Right lobe of liver (tissue), 6 donors: ENCODE measurements around the gene TNIK. TPM values are rescaled to one million over a fixed set of nuclear protein-coding genes. Genes with fewer than 3 reads are reported as not detected.

Experiments used
- ATAC-seq, 4 donors: fragments of 200-7000 bp; cut with Tn5 transposase; one replicate each; pipeline ENCODE4 v1.9.1; 2020; ENCODE audit warnings: mild to moderate bottlenecking in 4 of 4, moderate library complexity in 4 of 4
- DNase-seq, 3 donors: peaks; one replicate each; pipeline ENCODE4 v3.0.0-alpha.2; 2020
- H3K27ac ChIP-seq, 3 donors: fragments of 200-600 bp; one replicate each; pipeline ENCODE4 v1.8.0; 2022
- H3K27me3 ChIP-seq, 2 donors: fragments of 200-600 bp; one replicate each; pipeline ENCODE4 v1.8.0; 2022
- H3K36me3 ChIP-seq, 4 donors: fragments of 200-600 bp; sonication (generic) in 1 of 4; one replicate each; pipeline versions ENCODE4 v1.5.1 to v1.8.0; 2017 to 2022; ENCODE audit warnings: control low read depth in 1 of 4
- H3K4me1 ChIP-seq, 4 donors: fragments of 200-600 bp; sonication (generic) in 1 of 4; one replicate each; pipeline versions ENCODE4 v1.5.1 to v1.8.0; 2017 to 2022; ENCODE audit warnings: control low read depth in 1 of 4
- H3K4me3 ChIP-seq, 3 donors: fragments of 200-600 bp; one replicate each; pipeline ENCODE4 v1.8.0; 2022
- H3K9me3 ChIP-seq, 4 donors: fragments of 200-600 bp; sonication (generic) in 1 of 4; one replicate each; pipeline versions ENCODE4 v1.5.1 to v1.8.0; 2017 to 2022; ENCODE audit warnings: control low read depth in 1 of 4
- POLR2A ChIP-seq: fragments of 450-650 bp; IDR thresholded peaks from one replicate; pipeline ENCODE4 v1.6.1; 2017; ENCODE audit warnings: antibody characterized with exemption, mild to moderate bottlenecking
- WGBS: methylation state at CpG from one replicate; pipeline ENCODE4 v1.1.6; 2018; ENCODE audit warnings: low coverage, low lambda C conversion rate; ENCODE audit not compliant: insufficient coverage; ENCODE audit errors: missing lambda C conversion rate; 5-methylcytosine and 5-hydroxymethylcytosine counted together
- intact Hi-C, 2 donors: fragments of 100-400 bp; cut with DNase I; formaldehyde crosslinking; loops; one replicate each; pipeline versions ENCODE4 v1.11.2 to v1.14.1; 2022
- total RNA-seq, 6 experiments: library from RNA; depleted of rRNA in 2 of 6; stranded (reverse); fragments of >200 nt in 2 of 6; fragmentation: NEBNext Ultra II Directional in 3 of 6; extraction: Animal tissue kit (Norgen Biotek cat#: 25700) in 3 of 6; gene quantifications; one replicate each; pipeline versions ENCODE4 v1.1.0 to v1.2.4, GENCODE V29; 2016 to 2023
- TF ChIP-seq, protein P1 (sequence below), 4 donors: fragments of 200-600 bp in 3 of 4; fragments of 450-650 bp in 1 of 4; IDR thresholded peaks; one replicate each; pipeline versions ENCODE4 v1.5.1 to v1.8.0; 2016 to 2022; ENCODE audit warnings: antibody characterized with exemption in 4 of 4, mild to moderate bottlenecking in 2 of 4
- donor health status: DM: no; HTN: yes; CAD: no.
- donor health status: DM: no; HTN: no; CAD: no.
- donor health status: DM: no; HTN: no; CAD: no.
- donor health status: DM: no; HTN: yes; CAD: no.
- donor health status: DM: no; HTN: yes; CAD: no.

The TNIK gene
- total RNA-seq, 6 experiments from 2014 or later = 5.2 to 8.0 (median 6.8) TPM

DNA sequence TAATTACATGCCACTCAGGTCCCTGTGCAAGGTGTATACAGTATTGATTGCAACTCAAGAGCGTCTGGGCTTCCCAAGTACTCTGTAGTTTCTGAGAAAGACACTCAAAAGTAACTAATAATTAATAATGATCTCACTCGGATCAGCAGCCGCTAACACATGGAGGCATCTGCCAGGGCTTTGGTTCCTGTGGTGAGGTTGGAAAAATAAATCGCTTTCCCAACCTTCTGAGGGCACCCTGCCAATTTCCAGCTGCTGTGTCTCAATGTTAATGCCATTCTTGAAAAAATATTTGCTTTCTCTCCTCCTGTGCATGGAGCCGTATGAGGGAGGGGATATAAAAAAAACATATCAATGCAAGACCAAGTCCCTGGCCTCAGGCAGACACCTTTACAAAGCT lies 317.2 kb downstream of the TNIK start:
- DNase-seq (peak; percentile 74 to 84 (median 78)), ATAC-seq (peak; percentile 91 to 93 (median 92))
- Histone ChIP-seq H3K27ac (peak overlapping the region; percentile 37 to 74 (median 73)), H3K4me1 (peaks cover 0 to 13% (median 3%) of the 10 kb centered on the region in 4 donors), H3K4me3 (no peak overlapping the region), H3K36me3 (no peaks in the 10 kb centered on the region), H3K27me3 (no peaks in the 10 kb centered on the region), H3K9me3 (no peaks in the 10 kb centered on the region)
- intact Hi-C loops = no loop called here
- WGBS = 37% methylated on average over 4 of the region's 5 CpGs
- TF ChIP-seq, protein P1, sequence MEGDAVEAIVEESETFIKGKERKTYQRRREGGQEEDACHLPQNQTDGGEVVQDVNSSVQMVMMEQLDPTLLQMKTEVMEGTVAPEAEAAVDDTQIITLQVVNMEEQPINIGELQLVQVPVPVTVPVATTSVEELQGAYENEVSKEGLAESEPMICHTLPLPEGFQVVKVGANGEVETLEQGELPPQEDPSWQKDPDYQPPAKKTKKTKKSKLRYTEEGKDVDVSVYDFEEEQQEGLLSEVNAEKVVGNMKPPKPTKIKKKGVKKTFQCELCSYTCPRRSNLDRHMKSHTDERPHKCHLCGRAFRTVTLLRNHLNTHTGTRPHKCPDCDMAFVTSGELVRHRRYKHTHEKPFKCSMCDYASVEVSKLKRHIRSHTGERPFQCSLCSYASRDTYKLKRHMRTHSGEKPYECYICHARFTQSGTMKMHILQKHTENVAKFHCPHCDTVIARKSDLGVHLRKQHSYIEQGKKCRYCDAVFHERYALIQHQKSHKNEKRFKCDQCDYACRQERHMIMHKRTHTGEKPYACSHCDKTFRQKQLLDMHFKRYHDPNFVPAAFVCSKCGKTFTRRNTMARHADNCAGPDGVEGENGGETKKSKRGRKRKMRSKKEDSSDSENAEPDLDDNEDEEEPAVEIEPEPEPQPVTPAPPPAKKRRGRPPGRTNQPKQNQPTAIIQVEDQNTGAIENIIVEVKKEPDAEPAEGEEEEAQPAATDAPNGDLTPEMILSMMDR (IDR thresholded peaks at IDR 0.05) = no peak
- TF ChIP-seq POLR2A = no peak

DNA sequence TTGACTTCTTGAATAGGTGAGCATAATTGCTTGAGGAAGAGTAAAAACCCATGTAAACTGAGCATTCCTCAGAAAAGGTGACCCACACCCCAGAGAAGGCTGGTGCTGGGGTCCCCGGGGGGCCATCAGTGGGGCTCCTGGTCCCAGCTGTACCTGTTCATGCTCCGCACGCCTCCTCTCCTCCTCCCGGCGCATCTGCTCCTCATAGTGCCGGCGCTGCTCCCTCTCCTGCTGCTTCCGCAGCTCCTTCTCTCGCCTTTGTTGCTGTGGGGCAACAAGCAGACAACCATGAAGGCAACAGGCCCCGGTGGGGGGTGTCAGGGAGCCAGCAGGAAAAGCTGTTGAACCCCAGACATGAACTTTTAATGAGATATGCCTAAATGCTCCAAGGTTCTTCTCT lies 320.0 kb downstream of the TNIK start:
- Histone ChIP-seq H3K9me3 (no peaks in the 10 kb centered on the region), H3K36me3 (no peaks in the 10 kb centered on the region), H3K4me1 (peaks cover 0 to 13% (median 3%) of the 10 kb centered on the region in 4 donors), H3K27ac (no peak overlapping the region), H3K27me3 (no peaks in the 10 kb centered on the region), H3K4me3 (no peak overlapping the region)
- no CpG with 5 or more reads among the region's 10 CpGs for WGBS
- ATAC-seq = no peak
- no peak for TF ChIP-seq POLR2A
- TF ChIP-seq, protein P1 (IDR thresholded peaks at IDR 0.05) = no peak
- DNase-seq = no peak
- intact Hi-C loops = no loop called here

DNA sequence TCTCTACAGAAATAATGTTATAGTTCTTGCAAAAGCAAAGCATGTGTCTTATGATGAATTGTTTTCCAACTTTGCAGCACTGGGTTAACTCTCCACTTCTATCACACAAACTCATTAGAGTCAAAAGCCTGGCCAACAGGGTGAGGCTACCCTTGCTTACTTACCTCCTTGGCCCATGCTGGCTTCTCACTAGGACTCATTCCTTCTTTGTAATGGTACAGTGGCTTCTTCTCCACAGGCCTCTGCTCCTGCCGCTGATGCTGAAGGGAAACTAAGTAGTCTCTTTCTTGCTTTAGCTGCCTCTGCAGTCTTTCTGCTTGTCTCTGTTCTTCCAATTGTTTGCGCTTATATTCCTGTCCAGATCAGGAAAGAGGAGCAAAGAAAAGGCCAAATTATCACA lies 322.2 kb downstream of the TNIK start:
- TF ChIP-seq POLR2A = no peak
- TF ChIP-seq, protein P1 (IDR thresholded peaks at IDR 0.05) = no peak
- Histone ChIP-seq H3K36me3 (no peaks in the 10 kb centered on the region), H3K4me3 (no peak overlapping the region), H3K4me1 (peaks cover 0 to 10% (median 3%) of the 10 kb centered on the region in 4 donors), H3K27me3 (no peaks in the 10 kb centered on the region), H3K27ac (no peak overlapping the region), H3K9me3 (no peaks in the 10 kb centered on the region)
- intact Hi-C loops = no loop called here
- DNase-seq (no peak), ATAC-seq (no peak)
- WGBS = 95% methylated on average over 2 of the region's 2 CpGs

DNA sequence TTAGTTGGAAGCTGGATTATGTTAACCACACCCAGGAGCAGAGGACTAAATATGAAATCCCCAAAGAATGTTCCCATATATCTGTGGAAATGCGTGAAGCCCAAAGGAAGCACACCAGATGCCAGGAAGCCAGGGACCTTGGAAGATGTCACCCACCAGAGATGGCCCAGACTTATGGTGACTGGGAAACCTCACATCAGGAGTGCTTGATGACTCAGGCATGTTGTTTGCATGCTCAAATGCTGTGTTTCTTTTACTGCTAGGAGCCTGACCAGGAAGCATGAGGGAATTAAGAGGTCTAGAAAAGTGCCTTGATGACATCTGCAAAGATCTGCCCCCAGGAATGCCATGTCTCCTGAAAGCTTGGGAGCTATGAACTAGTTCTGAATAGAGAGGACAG lies 324.7 kb downstream of the TNIK start:
- no peak for TF ChIP-seq POLR2A
- TF ChIP-seq, protein P1 (IDR thresholded peaks at IDR 0.05) = no peak
- 100% methylated on average over 1 of the region's 1 CpG for WGBS
- H3K27me3 ChIP-seq = no peaks in the 10 kb centered on the region

More for the DNA sequence above, 324.7 kb downstream of the TNIK start:
- DNase-seq (no peak), ATAC-seq (no peak)
- Histone ChIP-seq H3K4me1 (peaks cover 0 to 5% (median 0%) of the 10 kb centered on the region in 4 donors), H3K27ac (no peak overlapping the region), H3K9me3 (no peaks in the 10 kb centered on the region), H3K36me3 (no peaks in the 10 kb centered on the region), H3K4me3 (no peak overlapping the region)
- intact Hi-C loops = no loop called here
